Fibroblast of the aortic adventitia (primary cell): ENCODE results near the gene ANO4. TPM values are rescaled to one million over a fixed set of nuclear protein-coding genes. Genes with fewer than 3 reads are reported as not detected.

Source experiments
- DNase-seq: peaks from one replicate; pipeline ENCODE4 v3.0.0-alpha.2; 2010; ENCODE audit warnings: low read depth
- H3K4me3 ChIP-seq: 2 replicates; pipeline ENCODE4 v1.5.1; 2011; ENCODE audit warnings: low read depth, mild to moderate bottlenecking, control low read depth, low read length, moderate library complexity
- CTCF ChIP-seq: IDR thresholded peaks from 2 replicates; pipeline ENCODE4 v1.5.1; 2011; ENCODE audit warnings: mild to moderate bottlenecking, low read length, control low read depth, inconsistent platforms; ENCODE audit not compliant: insufficient read depth
- total RNA-seq: library from RNA; depleted of rRNA; stranded (reverse); fragments of >200 nt; gene quantifications from 2 replicates; pipeline ENCODE4 v1.2.3, GENCODE V29; 2012; ENCODE audit warnings: low replicate concordance

ANO4 gene
- 0.18 and 1.6 TPM in 2 replicates for total RNA-seq

- no peak for TF ChIP-seq CTCF
- no peak within 1 kb of the TSS for H3K4me3 ChIP-seq
- DNase-seq = peak; percentile 2
These were observed at the start of gene ANO4 for GRCh38 chr12:100794441-100795173. Gene ANO4, plus strand, starts transcription at chr12:100794776. Its CDS starts 107,010 bp downstream, at chr12:100901786.

- H3K4me3 ChIP-seq = no peak overlapping the region
- no peak for TF ChIP-seq CTCF
- DNase-seq = no peak
These were observed 49.1 kb upstream of the ANO4 start for GRCh38 chr12:100745378-100746071.

GRCh38 chr12:100752841-100753240 is 41.7 kb upstream of the ANO4 start:
- no peak for TF ChIP-seq CTCF
- DNase-seq = peak; percentile 3
- H3K4me3 ChIP-seq = no peak overlapping the region

GRCh38 chr12:100753837-100754236 is 40.7 kb upstream of the ANO4 start:
- TF ChIP-seq CTCF = no peak
- no peak for DNase-seq
- no peak overlapping the region for H3K4me3 ChIP-seq

- no peak for TF ChIP-seq CTCF
- DNase-seq = no peak
- no peak overlapping the region for H3K4me3 ChIP-seq
These were observed 39.4 kb upstream of the ANO4 start for GRCh38 chr12:100755186-100755585.

- no peak overlapping the region for H3K4me3 ChIP-seq
- no peak for TF ChIP-seq CTCF
- DNase-seq = no peak
These were observed 36.5 kb upstream of the ANO4 start for GRCh38 chr12:100758083-100758482.

GRCh38 chr12:100767371-100767770 is 27.2 kb upstream of the ANO4 start:
- no peak for DNase-seq
- no peak overlapping the region for H3K4me3 ChIP-seq
- TF ChIP-seq CTCF = no peak
